NCI-H1436 treated with DMSO at 0.1 percent for 48 hours (cell line): ENCODE measurements around the gene TWF1.
"Not testable (repeated sequence)": the region's sequence is repeated elsewhere in the genome, so short reads cannot be mapped to it uniquely, and the experiment has no call there.

Source experiments
- DNase-seq: peaks from one replicate; lab custom pipeline; 2025; lab: John Stamatoyannopoulos, UW

The TWF1 gene

DNA sequence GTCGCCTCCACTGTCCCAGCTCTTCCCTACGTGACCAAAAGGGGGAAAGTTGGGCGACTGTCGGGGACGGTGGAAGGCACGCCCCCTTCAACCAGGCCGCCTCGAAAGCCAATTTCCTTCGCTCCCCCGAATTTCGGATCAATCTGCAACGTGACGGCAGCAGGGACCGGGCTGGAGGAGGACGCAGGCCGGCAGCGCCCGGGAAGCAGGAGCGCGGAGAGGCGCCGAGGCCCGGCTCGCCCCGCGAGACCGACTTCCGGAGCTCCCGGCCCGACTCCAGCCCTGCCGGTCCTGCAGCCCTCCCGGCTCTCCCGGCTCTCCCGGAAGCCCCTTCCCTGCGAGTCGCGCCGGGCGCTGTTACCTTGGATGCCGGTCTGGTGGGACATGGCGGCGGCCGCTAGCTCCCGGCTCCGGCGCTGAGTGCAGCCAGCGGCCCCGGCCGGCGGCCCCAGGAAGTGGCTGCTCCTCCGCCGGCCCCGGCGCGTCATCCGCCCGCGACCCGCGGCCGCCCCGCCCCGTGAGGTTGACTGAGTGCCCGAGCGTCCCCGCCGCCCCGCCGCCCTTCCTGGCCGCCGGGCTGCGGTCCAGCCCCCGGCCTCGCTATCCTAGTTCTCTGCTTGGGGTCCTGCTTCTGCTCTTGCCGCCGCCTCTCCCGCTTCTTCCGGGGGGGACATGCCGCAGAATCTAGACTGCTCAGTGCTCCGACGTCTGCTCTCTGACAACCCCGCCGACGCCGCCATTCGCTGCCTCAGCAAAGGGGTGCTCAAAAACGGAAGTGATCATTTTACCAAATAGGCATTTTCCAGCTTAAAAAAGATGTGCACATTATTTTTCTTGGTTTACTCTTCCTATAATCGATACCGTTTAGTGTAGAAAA is at the start of gene TWF1:
Gene TWF1, minus strand, starts transcription at position 458 of the 877 bp plus-strand sequence. Its CDS starts 72 bp downstream, at position 386.
- DNase-seq = no peak

- DNase-seq = no peak
Measured at GRCh38 chr12:43852744-43853143, 46.6 kb upstream of the TWF1 start.

- DNase-seq = no peak
Measured at GRCh38 chr12:43848786-43849185, 42.7 kb upstream of the TWF1 start.

DNA sequence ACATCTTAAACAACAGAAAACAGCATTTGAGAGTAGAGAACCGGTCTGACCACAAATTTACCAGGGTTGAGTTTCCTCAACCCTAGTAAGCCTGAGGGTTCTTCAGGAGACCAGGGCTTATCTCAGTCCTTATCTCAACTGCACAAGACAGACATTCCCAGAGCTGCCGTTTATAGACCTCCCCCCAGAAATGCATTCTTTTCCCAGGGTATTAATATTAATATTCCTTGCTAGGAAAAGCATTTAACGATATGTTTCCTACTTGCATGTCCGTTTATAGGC is 42.0 kb upstream of the TWF1 start:
- no peak for DNase-seq

DNA sequence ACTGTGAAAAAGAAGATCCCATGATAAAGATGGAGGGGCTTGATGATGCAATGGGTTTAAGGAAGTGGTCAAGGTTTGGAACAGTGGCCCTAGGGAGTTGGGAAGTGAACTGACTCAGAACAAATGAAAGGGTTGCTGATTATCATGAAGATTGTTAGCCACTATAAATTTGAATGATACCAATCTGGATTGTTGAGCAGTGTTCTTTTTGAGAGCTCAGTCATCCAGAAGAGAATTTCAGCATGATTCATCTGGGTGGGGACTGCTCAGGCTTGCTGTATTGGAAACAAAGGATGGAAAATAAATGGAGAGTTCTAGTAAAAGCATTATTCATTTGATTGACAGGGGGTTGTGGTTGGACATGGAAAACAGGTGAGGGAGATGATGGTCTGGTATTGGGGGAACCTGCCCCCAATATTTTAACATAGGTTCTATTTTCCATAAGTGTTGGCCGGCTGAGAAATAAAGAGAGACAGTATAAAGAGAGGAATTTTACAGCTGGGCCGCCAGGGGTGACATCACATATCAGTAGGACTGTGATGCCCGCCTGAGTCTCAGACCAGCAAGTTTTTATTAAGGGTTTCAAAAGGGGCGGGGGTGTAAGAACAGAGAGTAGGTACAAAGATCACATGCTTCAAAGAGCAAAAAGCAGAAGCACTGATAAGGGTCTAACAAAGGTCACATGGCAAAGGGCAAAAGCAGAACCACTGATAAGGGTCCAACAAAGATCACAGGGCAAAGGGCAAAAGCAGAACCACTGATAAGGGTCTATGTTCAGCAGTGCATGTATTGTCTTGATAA is 41.5 kb upstream of the TWF1 start:
- DNase-seq = not testable (repeated sequence)

GRCh38 chr12:43842259-43842658 is 36.1 kb upstream of the TWF1 start:
- no peak for DNase-seq

- no peak for DNase-seq
Measured at GRCh38 chr12:43841253-43841652, 35.1 kb upstream of the TWF1 start.

GRCh38 chr12:43840338-43840737 is 34.2 kb upstream of the TWF1 start:
- DNase-seq = no peak

GRCh38 chr12:43836475-43836989 is 30.4 kb upstream of the TWF1 start:
- DNase-seq = no peak

GRCh38 chr12:43835656-43836474 is 29.7 kb upstream of the TWF1 start, which contains the start of gene TMEM117:
Gene TMEM117, plus strand, starts transcription at chr12:43836081.
- DNase-seq = no peak

- no peak for DNase-seq
Measured at GRCh38 chr12:43835264-43835655, 29.1 kb upstream of the TWF1 start.

GRCh38 chr12:43832463-43833168 is 26.5 kb upstream of the TWF1 start:
- DNase-seq = no peak

DNA sequence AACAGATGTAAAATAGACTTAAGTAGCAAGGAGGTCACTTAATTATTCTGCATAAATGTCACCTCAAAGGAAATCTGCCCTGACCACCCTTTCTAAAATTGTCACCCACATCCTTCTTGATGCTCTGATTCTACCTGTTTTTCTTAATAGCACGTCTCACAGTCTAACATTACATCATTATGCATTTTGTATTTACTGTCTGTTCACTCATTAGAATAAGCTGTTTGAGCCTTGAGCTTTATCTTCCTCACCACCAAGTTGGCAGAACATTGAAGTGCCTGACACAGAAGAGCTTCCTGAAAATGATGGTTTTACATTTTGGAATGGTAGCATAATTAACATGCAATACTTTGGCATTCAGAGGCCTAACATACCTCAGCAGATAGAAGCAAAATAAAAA is 21.0 kb upstream of the TWF1 start:
- no peak for DNase-seq

DNA sequence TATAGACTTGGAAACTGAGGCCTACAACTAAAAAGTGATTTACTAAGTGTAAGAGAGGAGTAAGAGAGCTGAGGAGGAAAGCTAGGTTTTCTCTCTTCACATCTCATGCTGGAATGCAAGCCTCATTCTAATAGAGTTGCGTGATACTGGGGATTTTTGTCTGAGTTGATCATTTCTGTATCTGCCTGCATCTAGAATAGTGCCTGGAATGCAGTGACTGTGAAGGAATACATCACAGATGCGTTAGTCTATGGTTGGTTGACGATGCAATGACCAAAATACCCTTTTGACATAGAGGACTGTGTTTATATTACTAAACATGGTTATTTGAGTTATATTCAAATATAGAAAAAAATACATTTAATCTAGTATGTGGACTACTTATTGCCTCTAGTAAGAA is 20.6 kb upstream of the TWF1 start:
- DNase-seq = no peak

- no peak for DNase-seq
Measured at GRCh38 chr12:43824207-43824775, 18.2 kb upstream of the TWF1 start.

DNA sequence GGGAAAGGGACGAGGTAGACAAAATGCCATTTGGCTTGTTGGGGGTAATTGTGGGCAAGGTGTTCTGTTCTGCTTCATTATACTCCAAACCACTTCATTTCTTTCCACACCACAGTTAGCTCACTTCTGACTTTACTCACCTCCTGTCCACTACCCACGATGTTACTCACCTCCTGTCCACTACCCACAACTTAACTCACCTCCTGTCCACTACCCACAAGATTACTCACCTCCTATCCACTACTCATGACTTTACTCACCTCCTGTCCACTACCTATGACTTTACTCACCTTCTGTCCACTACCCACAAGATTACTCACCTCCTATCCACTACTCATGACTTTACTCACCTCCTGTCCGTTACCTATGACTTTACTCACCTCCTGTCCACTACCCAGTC is 10.1 kb upstream of the TWF1 start:
- no peak for DNase-seq

DNA sequence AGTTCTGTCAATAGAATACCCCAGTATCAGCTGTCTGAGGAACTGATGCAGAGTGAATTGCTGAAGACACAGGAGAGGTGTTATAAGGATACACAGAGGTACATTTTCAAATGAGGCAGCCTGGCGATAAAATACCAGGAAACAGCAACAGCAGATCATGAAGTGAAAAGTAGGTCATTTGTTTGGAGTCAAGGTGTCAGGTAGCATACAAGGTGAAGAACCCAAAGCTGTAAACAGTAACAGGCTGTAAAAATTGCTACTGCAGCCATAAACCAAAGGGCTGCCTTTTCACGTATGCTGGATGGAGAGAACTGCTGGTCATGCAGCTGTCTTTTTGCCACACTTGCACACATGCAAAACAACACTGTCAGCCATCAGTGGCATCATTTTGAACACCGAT is 9.3 kb upstream of the TWF1 start:
- DNase-seq = no peak

GRCh38 chr12:43812926-43813325 is 6.8 kb upstream of the TWF1 start:
- no peak for DNase-seq

- no peak for DNase-seq
Measured at GRCh38 chr12:43812057-43812456, 5.9 kb upstream of the TWF1 start.

- no peak for DNase-seq
Measured at GRCh38 chr12:43807386-43807785, 1.3 kb upstream of the TWF1 start.

DNA sequence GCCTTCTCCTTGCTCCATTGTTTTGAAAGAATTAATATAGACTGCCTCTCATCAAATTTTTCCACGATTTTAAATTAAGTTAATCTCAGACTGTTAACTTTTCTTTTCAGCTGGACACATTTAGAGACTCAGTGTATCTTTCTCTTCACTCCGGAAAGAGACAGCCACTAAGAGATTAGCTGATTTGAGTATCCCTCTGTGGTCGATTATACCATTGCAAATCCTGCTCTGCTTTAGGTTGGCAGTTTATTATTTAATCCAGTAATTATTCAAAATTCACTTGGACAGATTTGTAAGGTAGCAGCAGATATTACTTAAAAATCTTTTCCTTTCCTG is 588 bp upstream of the TWF1 start:
- no peak for DNase-seq
